Bronchial epithelial cell (primary cell): ENCODE measurements around the gene IL7R. TPM values are rescaled to one million over a fixed set of nuclear protein-coding genes. Genes with fewer than 3 reads are reported as not detected.
"Not testable (repeated sequence)": the region's sequence is repeated elsewhere in the genome, so short reads cannot be mapped to it uniquely, and the experiment has no call there.

Source experiments
- DNase-seq: peaks from one replicate; pipeline ENCODE4 v3.0.0-alpha.2; 2010; ENCODE audit warnings: low read depth
- FAIRE-seq: peaks from 2 replicates; lab custom pipeline; 2011; peaks lifted over from hg19 to GRCh38; lab: Jason Lieb, UNC
- H3K27me3 ChIP-seq: 2 replicates; pipeline ENCODE4 v1.5.1; 2011; ENCODE audit warnings: low read length; ENCODE audit not compliant: control insufficient read depth, insufficient read depth
- H3K36me3 ChIP-seq: 2 replicates; pipeline ENCODE4 v1.5.1; 2011; ENCODE audit warnings: low read length; ENCODE audit not compliant: control insufficient read depth, insufficient read depth
- H3K4me3 ChIP-seq: 2 replicates; pipeline ENCODE4 v1.5.1; 2011; ENCODE audit warnings: mild to moderate bottlenecking, low read depth, low read length, control low read depth
- total RNA-seq: library from RNA; depleted of rRNA; stranded (reverse); fragments of >200 nt; gene quantifications from 2 replicates; pipeline ENCODE4 v1.2.1, GENCODE V29; 2014
- TF ChIP-seq, protein P1 (sequence below): IDR thresholded peaks from 2 replicates; pipeline ENCODE4 v1.5.1; 2011; ENCODE audit warnings: mild to moderate bottlenecking, moderate library complexity, low read length, control low read depth, inconsistent platforms; ENCODE audit not compliant: insufficient read depth, severe bottlenecking

IL7R gene
- total RNA-seq, 1 donor from 2014 or later = 0.26 TPM

DNA sequence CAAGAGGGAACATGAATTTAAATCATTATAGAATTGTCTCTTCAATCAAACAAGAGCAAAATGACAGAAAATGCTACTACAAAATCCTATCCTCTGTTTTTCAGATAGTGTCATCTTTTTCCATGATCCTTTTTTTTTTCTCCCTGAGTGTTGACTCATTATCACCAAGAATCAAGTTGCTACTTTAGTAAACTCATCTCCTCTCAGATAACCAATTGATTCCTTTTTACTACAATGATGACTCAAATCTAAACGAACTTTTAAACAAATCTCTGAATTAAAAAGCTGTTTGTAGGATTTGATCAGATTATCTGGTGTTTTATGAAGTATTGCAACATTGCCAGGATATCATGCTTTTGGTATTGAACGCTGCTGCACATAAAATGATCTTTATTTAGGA lies 23.9 kb upstream of the IL7R start:
- TF ChIP-seq, protein P1, sequence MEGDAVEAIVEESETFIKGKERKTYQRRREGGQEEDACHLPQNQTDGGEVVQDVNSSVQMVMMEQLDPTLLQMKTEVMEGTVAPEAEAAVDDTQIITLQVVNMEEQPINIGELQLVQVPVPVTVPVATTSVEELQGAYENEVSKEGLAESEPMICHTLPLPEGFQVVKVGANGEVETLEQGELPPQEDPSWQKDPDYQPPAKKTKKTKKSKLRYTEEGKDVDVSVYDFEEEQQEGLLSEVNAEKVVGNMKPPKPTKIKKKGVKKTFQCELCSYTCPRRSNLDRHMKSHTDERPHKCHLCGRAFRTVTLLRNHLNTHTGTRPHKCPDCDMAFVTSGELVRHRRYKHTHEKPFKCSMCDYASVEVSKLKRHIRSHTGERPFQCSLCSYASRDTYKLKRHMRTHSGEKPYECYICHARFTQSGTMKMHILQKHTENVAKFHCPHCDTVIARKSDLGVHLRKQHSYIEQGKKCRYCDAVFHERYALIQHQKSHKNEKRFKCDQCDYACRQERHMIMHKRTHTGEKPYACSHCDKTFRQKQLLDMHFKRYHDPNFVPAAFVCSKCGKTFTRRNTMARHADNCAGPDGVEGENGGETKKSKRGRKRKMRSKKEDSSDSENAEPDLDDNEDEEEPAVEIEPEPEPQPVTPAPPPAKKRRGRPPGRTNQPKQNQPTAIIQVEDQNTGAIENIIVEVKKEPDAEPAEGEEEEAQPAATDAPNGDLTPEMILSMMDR = no peak
- no peak for FAIRE-seq
- Histone ChIP-seq H3K27me3 (no peaks in the 10 kb centered on the region), H3K4me3 (no peak overlapping the region), H3K36me3 (no peaks in the 10 kb centered on the region)
- DNase-seq = no peak

DNA sequence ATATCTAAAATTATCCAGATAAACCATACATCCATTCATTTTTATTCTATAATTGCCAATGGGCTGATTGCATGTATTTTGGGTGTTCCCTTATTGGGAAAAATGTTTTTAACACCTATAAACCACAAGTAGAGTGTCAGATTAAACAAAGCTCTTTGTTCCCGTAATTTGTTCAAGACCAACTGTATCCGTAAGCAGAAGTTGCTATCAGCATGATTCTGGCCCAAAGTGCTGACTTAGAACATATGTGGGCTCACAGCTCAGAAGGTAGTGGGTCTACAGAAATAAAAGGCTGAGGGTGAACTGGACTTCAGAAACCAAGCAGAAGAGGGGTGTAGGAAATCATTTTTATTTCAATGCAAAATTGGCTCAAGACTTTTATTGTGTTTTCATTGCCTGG lies 23.5 kb upstream of the IL7R start:
- FAIRE-seq (no peak), DNase-seq (no peak)
- no peaks in the 10 kb centered on the region for H3K27me3 ChIP-seq
- TF ChIP-seq, protein P1 = no peak
- H3K36me3 ChIP-seq = no peaks in the 10 kb centered on the region
- no peak overlapping the region for H3K4me3 ChIP-seq

DNA sequence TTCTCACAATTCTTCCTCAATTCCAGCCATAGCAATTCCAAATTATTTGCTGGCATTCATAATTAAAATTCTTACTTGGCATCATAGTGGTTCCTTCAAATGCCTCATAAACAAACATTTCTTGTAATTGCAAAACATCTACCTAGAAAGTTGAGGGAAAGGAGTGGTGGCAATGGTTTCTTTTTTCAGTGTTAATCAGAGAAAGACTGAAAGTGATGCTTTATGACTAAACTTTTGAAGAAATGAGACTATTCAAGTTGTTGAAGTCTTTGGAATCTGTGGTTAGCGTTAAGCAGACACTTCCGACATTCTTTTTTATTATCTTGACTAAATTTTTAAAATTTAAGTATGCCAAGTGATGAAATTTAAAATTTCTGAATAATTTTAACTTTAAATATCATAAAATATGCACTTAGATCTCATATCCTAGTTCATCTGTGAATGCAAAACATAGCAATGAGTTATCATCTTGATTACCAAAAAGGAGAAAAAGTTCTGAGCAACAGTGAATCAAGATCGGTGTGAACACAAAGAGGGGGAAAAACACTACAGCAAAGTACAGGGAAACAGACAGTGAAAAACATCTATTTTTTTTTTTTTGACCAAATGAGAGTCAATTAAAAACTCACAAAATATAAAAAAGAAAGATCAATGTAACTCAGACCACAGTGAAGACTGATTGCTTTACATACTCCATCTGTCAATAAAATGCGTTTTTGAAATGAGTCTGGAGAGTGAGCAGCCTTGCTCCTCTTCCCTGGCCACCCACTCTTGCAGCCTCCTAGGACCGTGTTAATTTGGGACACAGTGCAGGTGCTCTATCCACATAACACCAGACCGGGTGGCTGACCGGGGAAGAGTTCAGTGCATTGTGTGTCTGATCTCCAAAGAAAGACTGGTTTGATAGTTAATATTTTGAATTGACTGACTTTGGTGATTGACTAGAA lies 20.6 kb upstream of the IL7R start:
- TF ChIP-seq, protein P1 = no peak
- FAIRE-seq = no peak
- no peaks in the 10 kb centered on the region for H3K27me3 ChIP-seq
- H3K4me3 ChIP-seq = no peak overlapping the region
- H3K36me3 ChIP-seq = no peaks in the 10 kb centered on the region
- DNase-seq = no peak

DNA sequence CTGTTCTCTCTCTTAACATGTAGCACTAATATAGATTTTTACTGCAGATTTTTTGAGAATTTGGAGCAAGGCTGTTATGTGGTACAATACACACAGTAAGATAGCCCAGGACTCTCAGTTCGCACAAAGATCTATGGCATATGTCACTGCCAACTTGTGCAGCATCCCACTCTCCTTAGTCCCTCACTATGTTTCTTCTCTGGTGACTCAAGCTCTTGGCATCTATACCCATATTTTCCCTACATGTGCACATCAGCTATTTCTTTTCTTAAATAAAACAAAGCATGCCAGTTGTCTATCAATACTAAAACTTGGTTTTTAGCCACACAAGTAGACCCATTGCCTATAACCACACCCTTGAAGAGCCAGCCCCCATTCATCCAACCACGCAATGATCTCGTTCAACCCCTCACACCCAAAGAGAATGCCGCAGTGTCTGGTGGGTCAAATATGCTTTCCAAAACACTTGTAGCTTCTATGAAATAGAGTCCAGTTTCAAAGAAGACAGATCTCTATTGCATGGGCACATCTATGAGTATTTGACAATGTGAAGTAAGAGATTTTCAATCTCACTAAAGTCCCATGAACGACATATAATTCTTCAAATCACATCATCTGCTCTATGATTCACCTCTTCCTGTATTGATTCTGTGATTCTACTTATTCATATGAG lies 18.2 kb upstream of the IL7R start:
- Histone ChIP-seq H3K27me3 (no peaks in the 10 kb centered on the region), H3K36me3 (no peaks in the 10 kb centered on the region), H3K4me3 (no peak overlapping the region)
- FAIRE-seq = no peak
- TF ChIP-seq, protein P1 = no peak
- no peak for DNase-seq

DNA sequence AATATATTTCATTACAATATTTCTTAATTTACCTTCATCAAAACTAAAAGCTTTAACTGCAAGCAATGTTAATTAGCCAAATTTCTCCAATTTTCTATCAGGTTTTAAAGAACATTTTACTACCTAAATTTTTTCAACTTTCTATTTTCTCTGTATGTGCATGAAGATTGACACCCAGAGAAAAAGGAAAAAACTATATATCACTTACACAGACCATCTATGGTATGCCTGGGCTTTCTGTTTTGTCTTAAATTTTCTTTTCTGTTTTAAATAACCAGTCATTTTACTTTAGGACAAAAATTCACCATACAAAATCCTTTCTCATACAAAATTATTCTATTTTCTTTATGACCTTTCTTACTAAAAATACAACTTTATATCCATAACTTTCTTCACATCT lies 13.8 kb upstream of the IL7R start:
- H3K36me3 ChIP-seq = no peaks in the 10 kb centered on the region
- FAIRE-seq = no peak
- H3K4me3 ChIP-seq = no peak overlapping the region
- DNase-seq = no peak
- H3K27me3 ChIP-seq = peaks cover 3% of the 10 kb centered on the region
- TF ChIP-seq, protein P1 = no peak

DNA sequence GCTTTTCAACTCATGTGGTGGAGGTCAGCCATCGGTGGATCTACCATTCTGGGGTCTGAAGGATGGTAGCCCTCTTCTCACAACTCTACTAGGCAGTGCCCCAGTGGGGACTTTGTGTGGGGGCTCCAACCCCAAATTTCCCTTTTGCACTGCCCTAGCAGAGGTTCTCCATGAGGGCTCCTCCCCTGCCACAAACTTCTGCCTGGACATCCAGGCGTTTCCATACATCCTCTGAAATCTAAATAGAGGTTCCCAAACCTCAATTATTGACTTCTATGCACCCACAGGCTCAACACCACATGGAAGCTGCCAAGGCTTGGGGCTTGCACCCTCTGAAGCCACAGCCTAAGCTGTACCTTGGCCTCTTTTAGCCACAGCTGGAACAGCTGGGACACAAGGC lies 11.2 kb upstream of the IL7R start:
- not testable (repeated sequence) for H3K27me3 ChIP-seq, H3K36me3 ChIP-seq, H3K4me3 ChIP-seq, FAIRE-seq, DNase-seq
